Skeletal muscle satellite cell (primary cell): ENCODE data around the gene ZMIZ1.

Experiments used
- H3K27me3 ChIP-seq: 2 replicates; pipeline ENCODE4 v1.7.0; 2013; ENCODE audit warnings: low read length; ENCODE audit not compliant: control insufficient read depth, insufficient read depth
- H3K36me3 ChIP-seq: 2 replicates; pipeline ENCODE4 v1.7.0; 2013; ENCODE audit warnings: mild to moderate bottlenecking, control low read depth, low read length; ENCODE audit not compliant: insufficient read depth
- H3K4me1 ChIP-seq: 2 replicates; pipeline ENCODE4 v1.7.0; 2013; ENCODE audit warnings: low read length; ENCODE audit not compliant: control insufficient read depth, insufficient read depth
- H3K4me2 ChIP-seq: 2 replicates; pipeline ENCODE4 v1.7.0; 2013; ENCODE audit warnings: mild to moderate bottlenecking, low read length
- H3K4me3 ChIP-seq: 2 replicates; pipeline ENCODE4 v1.7.0; 2013; ENCODE audit warnings: low read length
- H3K9ac ChIP-seq: 2 replicates; pipeline ENCODE4 v1.7.0; 2013; ENCODE audit warnings: mild to moderate bottlenecking, low read depth, low read length, moderate library complexity
- H3K9me3 ChIP-seq: replicated peaks from 2 replicates; pipeline ENCODE4 v1.7.0; 2013; ENCODE audit warnings: mild to moderate bottlenecking, control low read depth, low read length

ZMIZ1 gene

GRCh38 chr10:79208251-79208983 is 139.7 kb downstream of the ZMIZ1 start:
- no peaks in the 10 kb centered on the region for H3K4me1 ChIP-seq
- no peak overlapping the region for H3K9ac ChIP-seq
- H3K27me3 ChIP-seq, result no peaks in the 10 kb centered on the region
- no peak overlapping the region for H3K4me2 ChIP-seq
- no peak overlapping the region for H3K4me3 ChIP-seq
- H3K36me3 ChIP-seq, result peaks cover 85% of the 10 kb centered on the region
- H3K9me3 ChIP-seq, result no peaks in the 10 kb centered on the region

- H3K36me3 ChIP-seq, result peaks cover 85% of the 10 kb centered on the region
- H3K4me2 ChIP-seq, result no peak overlapping the region
- no peak overlapping the region for H3K9ac ChIP-seq
Observed at GRCh38 chr10:79209340-79209739, 140.6 kb downstream of the ZMIZ1 start.

GRCh38 chr10:79209831-79210230 is 141.1 kb downstream of the ZMIZ1 start:
- peaks cover 85% of the 10 kb centered on the region for H3K36me3 ChIP-seq
- no peaks in the 10 kb centered on the region for H3K27me3 ChIP-seq
- no peaks in the 10 kb centered on the region for H3K9me3 ChIP-seq
- no peak overlapping the region for H3K4me2 ChIP-seq
- H3K4me3 ChIP-seq, result no peak overlapping the region
- H3K4me1 ChIP-seq, result no peaks in the 10 kb centered on the region
- no peak overlapping the region for H3K9ac ChIP-seq

More at GRCh38 chr10:79209340-79209739, 140.6 kb downstream of the ZMIZ1 start:
- H3K4me1 ChIP-seq, result no peaks in the 10 kb centered on the region
- H3K27me3 ChIP-seq, result no peaks in the 10 kb centered on the region
- H3K4me3 ChIP-seq, result no peak overlapping the region
- no peaks in the 10 kb centered on the region for H3K9me3 ChIP-seq

GRCh38 chr10:79210672-79211071 is 141.9 kb downstream of the ZMIZ1 start:
- Histone ChIP-seq H3K4me1 (no peaks in the 10 kb centered on the region), H3K27me3 (no peaks in the 10 kb centered on the region), H3K4me3 (no peak overlapping the region), H3K9ac (no peak overlapping the region), H3K36me3 (peaks cover 85% of the 10 kb centered on the region), H3K4me2 (no peak overlapping the region), H3K9me3 (no peaks in the 10 kb centered on the region)

GRCh38 chr10:79211616-79212015 is 142.8 kb downstream of the ZMIZ1 start:
- Histone ChIP-seq H3K9ac (no peak overlapping the region), H3K4me1 (no peaks in the 10 kb centered on the region), H3K9me3 (no peaks in the 10 kb centered on the region), H3K4me3 (no peak overlapping the region), H3K27me3 (no peaks in the 10 kb centered on the region), H3K4me2 (no peak overlapping the region), H3K36me3 (peaks cover 85% of the 10 kb centered on the region)

GRCh38 chr10:79215531-79215930 is 146.8 kb downstream of the ZMIZ1 start:
- peaks cover 4% of the 10 kb centered on the region for H3K4me1 ChIP-seq
- no peak overlapping the region for H3K4me3 ChIP-seq
- no peaks in the 10 kb centered on the region for H3K27me3 ChIP-seq
- no peak overlapping the region for H3K9ac ChIP-seq
- no peak overlapping the region for H3K4me2 ChIP-seq
- no peaks in the 10 kb centered on the region for H3K9me3 ChIP-seq
- peaks cover 83% of the 10 kb centered on the region for H3K36me3 ChIP-seq

- Histone ChIP-seq H3K4me2 (no peak overlapping the region), H3K9me3 (no peaks in the 10 kb centered on the region), H3K4me3 (no peak overlapping the region), H3K27me3 (no peaks in the 10 kb centered on the region), H3K4me1 (peaks cover 17% of the 10 kb centered on the region), H3K36me3 (peaks cover 91% of the 10 kb centered on the region), H3K9ac (no peak overlapping the region)
Observed at GRCh38 chr10:79219322-79219957, 150.7 kb downstream of the ZMIZ1 start.

GRCh38 chr10:79220307-79220706 is 151.5 kb downstream of the ZMIZ1 start:
- Histone ChIP-seq H3K4me1 (peaks cover 17% of the 10 kb centered on the region), H3K27me3 (no peaks in the 10 kb centered on the region), H3K36me3 (peaks cover 92% of the 10 kb centered on the region), H3K9ac (no peak overlapping the region), H3K4me3 (no peak overlapping the region), H3K4me2 (no peak overlapping the region), H3K9me3 (no peaks in the 10 kb centered on the region)

GRCh38 chr10:79221110-79222051 is 152.6 kb downstream of the ZMIZ1 start:
- Histone ChIP-seq H3K36me3 (peaks cover 84% of the 10 kb centered on the region), H3K9ac (no peak overlapping the region), H3K9me3 (no peaks in the 10 kb centered on the region), H3K27me3 (no peaks in the 10 kb centered on the region), H3K4me2 (no peak overlapping the region), H3K4me1 (peaks cover 17% of the 10 kb centered on the region), H3K4me3 (no peak overlapping the region)

GRCh38 chr10:79222186-79222585 is 153.4 kb downstream of the ZMIZ1 start:
- H3K9me3 ChIP-seq, result no peaks in the 10 kb centered on the region
- peaks cover 85% of the 10 kb centered on the region for H3K36me3 ChIP-seq
- H3K4me1 ChIP-seq, result peaks cover 17% of the 10 kb centered on the region
- H3K9ac ChIP-seq, result no peak overlapping the region
- H3K27me3 ChIP-seq, result no peaks in the 10 kb centered on the region
- no peak overlapping the region for H3K4me2 ChIP-seq
- no peak overlapping the region for H3K4me3 ChIP-seq
